HT1080 (cell line): ENCODE results near the gene EIF6. TPM values are rescaled to one million over a fixed set of nuclear protein-coding genes. Genes with fewer than 3 reads are reported as not detected.
"Not testable (repeated sequence)": the region's sequence is repeated elsewhere in the genome, so short reads cannot be mapped to it uniquely, and the experiment has no call there.

ENCODE experiments used
- DNase-seq: peaks from one replicate; pipeline ENCODE4 v3.0.0-alpha.2; 2015; ENCODE audit warnings: low read depth
- total RNA-seq: library from RNA; depleted of rRNA; stranded (reverse); fragments of >200 nt; shearing (Covaris generic); gene quantifications from 2 replicates; pipeline ENCODE4 v1.2.3, GENCODE V29; 2014

EIF6 gene
- total RNA-seq, 1 experiment from 2014 or later: 516 TPM

DNA sequence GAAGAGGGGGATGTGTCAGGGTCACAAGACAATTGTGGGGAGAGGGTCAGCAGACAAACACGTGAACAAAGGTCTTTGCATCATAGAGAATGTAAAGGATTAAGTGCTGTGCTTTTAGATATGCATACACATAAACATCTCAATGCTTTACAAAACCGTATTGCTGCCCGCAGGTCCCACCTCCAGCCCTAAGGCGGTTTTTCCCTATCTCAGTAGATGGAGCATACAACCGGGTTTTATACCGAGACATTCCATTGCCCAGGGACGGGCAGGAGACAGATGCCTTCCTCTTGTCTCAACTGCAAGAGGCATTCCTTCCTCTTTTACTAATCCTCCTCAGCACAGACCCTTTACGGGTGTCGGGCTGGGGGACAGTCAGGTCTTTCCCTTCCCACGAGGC lies 22.3 kb downstream of the EIF6 start:
- not testable (repeated sequence) for DNase-seq

DNA sequence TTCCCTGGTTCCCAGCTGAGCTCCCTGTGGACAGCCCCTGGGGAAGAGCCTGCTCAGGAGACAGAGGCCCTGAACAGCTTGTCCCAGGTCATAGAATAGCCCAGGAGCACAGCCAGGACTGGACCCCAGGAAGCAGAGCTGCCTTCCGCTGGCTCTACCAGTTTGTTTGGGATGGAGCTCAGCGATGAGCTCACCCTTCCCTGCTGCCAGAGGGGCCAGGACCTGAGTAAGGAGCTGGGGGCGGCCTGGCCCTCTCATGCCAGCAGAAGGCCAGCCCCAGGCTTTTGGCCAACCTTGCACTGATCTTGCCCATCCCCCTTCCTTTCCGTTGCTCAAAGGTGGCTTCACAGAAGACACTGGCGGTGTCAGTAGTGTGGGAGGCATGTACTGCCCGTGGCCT lies 24.1 kb downstream of the EIF6 start:
- no peak for DNase-seq

- DNase-seq: peak; percentile 32
Observed at GRCh38 chr20:35257175-35257909, 27.2 kb downstream of the EIF6 start.

GRCh38 chr20:35254448-35254999 lies 30.0 kb downstream of the EIF6 start:
- DNase-seq: no peak

- no peak for DNase-seq
Observed at GRCh38 chr20:35253010-35253409, 31.6 kb downstream of the EIF6 start.

DNA sequence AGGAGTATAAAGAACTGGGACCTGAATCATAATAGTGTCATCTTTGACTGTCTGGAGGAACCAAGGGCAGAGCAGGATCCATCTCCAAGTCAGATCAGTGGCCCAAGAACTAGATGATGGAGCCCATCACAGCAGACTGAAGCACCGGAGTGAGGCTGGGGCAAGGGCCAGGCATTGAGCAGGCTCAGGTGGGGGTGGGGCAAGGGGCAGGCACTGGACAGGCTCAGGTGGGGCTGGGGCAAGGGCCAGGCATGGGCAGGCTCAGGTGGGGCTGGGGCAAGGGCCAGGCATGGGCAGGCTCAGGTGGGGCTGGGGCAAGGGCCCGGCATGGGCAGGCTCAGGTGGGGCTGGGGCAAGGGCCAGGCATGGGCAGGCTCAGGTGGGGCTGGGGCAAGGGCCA lies 32.0 kb downstream of the EIF6 start:
- DNase-seq: not testable (repeated sequence)

DNA sequence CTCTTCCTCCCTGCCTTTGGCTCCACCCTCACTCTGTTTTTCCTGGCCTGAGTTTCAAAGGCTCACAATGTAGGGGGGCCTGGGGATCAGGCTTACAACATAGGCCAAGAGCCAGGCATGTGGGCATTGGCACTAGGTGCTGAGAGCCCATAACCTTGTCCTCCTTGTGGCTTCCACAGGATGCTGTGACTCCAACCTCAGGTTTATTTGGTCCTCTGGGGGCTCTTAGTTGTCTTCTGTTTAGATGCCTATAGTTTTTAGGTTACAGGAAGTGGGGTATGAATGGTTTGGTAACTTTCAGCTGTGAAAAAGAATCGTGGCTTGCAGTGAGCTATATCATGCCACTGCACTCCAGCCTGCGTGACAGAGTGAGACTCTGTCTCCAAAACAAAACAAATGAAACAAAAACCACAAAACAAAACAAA lies 32.5 kb downstream of the EIF6 start:
- DNase-seq: no peak

DNA sequence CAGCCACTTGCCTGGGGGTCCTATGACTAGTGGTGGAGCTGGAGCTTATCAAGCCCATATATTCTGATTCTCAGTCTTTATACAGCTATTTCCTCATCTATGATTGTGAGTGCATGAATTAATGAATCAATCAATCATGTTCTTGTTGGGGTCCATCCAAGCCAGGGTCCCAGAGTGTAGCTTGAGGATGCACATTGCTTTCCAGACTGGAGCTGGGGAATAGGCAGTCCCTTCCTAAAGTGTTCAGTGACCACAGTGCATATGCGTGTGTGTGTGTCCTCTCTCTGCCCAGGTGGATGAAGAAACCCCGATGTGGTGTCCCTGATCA lies 33.0 kb downstream of the EIF6 start:
- DNase-seq: no peak

DNA sequence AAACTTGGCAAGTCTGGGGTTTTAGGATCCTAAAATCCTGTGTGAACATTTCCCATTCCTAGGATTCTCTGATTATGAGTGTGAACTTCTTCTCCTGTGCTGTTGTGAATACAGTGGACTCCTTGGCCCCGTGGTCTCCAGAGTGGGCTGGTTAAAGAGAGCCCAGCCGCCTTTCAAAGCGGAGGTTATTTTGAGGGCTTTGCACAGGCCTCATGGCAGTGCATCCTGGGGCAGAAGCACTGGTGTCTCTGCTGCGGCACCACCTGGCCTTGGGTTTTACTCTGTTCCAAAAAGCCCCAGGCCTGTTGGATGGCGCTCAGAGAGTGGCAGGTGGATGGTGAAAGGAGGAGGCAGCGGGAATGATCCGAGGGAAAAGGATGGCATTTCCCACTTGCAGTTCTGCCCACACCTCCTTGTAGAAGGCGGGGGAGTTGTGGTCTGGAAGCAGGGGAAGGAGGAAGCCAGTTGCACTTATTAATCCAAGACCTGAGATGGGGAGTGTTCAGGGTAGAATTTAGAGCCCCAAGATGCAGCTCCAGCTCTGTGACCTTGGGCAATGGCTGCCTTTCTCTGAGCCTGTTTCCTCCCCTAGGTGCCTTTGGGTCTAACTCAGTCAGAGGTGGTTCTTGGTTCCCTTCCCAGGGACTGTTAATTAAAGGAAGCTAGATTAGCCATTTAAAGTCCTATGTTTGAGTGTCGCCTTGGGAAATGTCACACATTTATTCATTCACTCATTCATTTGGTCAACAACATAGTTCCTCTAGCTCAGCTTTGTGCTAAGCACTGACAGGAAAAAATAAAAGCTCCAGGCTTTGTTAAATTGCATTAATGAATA lies 35.7 kb downstream of the EIF6 start:
- DNase-seq: no peak

GRCh38 chr20:35246723-35247122 lies 37.8 kb downstream of the EIF6 start:
- no peak for DNase-seq

DNA sequence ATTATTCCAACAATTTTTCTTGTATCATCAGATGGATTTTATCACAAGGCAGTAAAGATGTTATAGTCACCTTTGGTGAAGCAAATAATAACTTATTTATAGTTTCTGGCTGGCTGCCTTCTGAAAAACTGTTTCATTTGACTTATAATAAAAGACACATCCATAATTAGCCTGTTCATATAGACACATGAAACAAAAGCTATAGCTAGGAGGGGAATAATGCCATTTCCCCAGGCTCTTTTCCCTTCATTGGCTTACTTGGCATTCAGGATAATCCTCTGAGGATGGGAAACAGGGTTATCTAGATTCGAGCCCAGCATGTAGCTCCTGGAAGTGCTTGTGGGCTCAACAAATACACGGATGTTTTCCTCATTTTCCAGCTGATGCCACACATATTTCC lies 40.6 kb downstream of the EIF6 start:
- DNase-seq: no peak

DNA sequence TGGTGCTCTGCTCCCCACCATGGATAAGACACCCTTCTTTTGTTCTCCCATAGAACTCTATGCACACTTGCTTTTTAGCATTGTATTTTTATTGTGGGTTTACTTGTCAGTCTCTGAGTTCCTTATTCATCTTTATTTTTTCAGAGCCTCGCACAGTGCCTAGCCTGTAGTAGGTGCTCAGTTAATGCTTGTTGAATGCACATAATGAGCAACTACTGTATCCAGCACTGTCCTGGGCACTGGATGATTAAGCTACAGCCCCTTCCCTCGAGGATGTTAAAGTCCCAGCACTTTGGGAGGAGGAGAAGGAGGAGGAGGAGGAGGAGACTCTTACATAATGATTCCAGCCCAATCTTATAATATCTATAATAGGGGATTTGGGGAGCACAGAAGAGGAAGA lies 41.3 kb downstream of the EIF6 start:
- no peak for DNase-seq

DNA sequence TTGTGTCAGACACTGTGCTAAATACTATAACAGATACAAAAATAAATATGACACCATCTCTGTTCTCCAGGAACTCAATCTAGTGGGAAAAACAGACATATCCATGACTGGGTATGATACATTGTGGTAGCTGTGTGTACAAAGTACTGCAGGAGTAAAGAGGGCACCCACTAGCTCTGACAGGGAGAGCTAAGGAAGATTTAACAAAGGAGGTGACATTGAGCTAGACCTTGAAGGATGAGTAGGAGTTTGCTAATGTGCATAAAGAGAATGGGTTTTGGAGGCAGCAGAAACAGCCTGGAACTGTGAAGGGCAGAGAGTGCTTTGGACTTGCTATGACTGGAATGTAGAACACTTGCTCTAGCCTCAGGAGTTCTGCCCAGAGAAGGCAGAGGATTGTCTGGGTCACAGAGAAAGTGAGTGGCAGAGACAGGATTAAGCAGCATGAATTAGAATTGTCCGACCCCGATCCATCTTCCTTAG lies 43.7 kb downstream of the EIF6 start:
- no peak for DNase-seq

DNA sequence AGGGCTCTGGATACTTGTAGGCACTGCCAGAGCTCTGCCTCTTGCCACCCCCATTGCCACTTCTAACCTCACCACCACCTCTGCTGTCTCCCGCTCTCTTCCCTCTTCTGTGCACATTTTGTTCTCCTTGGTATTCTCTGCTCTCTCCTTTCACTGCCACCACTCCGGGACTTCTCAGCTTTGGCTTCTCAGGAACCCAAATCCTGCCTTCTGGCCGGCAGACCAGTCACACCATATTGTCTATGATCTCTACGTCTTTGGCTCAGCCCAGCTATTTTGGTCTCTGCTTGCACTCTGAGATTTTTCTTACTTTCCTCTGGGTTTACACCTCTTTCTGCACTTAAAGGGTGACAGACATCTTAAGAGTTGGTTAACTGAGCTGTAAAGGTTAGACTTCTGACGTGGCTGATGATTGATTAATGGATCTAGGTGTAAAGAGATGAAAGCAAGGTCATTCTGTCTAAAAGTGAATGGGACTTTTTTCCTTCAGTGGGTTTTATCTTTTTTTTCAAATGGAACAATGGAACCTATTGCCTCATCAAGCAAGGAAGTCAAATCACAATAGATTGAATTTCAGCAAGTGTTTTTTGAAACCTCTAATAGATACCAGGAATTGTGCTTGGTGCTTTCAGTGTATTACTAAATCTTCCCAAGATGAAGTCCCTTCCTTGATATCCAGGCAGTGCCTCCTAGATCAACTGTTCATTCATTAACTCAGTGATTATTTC lies 44.3 kb downstream of the EIF6 start:
- no peak for DNase-seq

DNA sequence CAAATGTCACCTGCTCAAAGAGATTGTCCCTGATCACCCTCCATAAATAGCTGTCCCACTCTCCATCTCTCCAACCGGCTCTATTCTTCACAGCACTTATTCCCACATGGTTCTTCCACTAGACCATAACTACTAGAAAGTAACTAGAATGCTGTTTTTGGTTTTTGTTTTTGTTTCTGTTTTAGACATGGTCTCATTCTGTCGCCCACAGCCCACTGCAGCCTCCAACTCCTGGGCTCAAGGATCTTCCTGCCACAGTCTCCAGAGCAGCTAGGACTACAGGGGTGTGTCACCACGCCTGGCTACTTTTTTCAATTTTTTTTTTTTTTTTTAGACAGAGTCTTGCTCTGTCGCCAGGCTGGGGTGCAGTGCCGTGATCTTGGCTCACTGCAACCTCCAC lies 45.8 kb downstream of the EIF6 start:
- no peak for DNase-seq

DNA sequence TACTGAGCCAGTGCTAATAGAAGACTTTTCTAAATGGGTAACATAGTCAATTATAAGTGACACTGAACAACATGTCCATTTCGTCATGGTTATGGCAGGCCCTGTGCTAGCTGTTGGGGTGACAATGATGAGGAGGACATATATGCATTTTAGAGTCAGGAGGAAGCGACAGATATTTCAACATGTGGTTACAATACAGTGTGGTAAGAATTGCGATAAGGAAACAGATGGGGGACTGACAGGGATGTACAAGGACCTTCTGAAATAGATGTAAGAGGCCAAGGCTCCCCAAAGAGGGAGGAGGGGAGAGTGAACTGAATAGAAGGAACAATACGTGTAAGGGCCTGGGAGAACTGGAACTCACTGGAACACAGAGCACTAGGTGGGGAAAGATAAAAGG lies 46.4 kb downstream of the EIF6 start:
- no peak for DNase-seq

GRCh38 chr20:35237486-35237885 lies 47.1 kb downstream of the EIF6 start:
- no peak for DNase-seq

DNA sequence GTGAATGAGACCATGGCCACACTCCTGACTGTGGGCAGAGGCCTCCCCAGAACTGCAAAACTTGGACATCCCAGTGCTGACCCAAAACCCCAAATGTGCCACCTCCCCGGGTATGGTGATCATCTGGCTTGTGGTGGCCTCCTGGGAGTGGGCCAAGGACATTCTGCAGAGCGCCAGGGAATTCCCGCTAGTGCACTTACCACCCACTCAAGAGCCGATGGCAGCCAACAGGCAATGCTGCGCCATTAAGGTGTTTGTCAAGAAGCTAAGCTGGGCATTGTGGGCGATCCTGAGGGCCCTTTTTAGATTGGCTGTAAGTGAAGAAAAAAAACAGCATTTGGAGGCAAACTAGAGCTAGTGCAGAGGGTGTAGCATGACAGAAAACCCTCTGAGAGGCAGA lies 48.7 kb downstream of the EIF6 start:
- DNase-seq: no peak

DNA sequence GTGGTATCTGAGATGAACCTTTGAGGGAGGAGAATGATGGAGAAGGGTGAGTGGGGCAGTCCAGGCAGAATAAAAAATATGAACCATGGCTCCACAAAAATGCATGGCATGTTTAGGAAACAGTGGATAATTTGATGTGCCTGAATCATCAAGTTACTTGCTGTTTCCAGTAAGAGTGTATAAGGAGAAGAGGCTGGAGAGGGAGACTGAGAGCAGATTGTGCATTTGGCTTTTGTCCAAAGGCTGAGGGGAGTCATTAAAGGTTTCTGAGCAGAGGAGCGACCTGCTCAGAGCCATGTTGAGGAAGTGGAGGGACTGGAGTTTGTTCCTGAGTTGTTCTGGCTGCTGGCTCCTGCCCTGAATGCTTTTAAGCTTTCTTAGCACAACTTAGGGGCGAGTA lies 52.0 kb downstream of the EIF6 start:
- peak; percentile 11 for DNase-seq
